T-helper 22 cell (primary cell): ENCODE data around the gene SNRNP40.
A peak's percentile ranks its signal among the peaks of the same experiment; 100 is the strongest.
"Not testable (repeated sequence)": the region's sequence is repeated elsewhere in the genome, so short reads cannot be mapped to it uniquely, and the experiment has no call there.

Source experiments
- DNase-seq: peaks from one replicate; pipeline ENCODE4 v3.0.0-alpha.2; 2020; ENCODE audit warnings: low read depth

The SNRNP40 gene

DNA sequence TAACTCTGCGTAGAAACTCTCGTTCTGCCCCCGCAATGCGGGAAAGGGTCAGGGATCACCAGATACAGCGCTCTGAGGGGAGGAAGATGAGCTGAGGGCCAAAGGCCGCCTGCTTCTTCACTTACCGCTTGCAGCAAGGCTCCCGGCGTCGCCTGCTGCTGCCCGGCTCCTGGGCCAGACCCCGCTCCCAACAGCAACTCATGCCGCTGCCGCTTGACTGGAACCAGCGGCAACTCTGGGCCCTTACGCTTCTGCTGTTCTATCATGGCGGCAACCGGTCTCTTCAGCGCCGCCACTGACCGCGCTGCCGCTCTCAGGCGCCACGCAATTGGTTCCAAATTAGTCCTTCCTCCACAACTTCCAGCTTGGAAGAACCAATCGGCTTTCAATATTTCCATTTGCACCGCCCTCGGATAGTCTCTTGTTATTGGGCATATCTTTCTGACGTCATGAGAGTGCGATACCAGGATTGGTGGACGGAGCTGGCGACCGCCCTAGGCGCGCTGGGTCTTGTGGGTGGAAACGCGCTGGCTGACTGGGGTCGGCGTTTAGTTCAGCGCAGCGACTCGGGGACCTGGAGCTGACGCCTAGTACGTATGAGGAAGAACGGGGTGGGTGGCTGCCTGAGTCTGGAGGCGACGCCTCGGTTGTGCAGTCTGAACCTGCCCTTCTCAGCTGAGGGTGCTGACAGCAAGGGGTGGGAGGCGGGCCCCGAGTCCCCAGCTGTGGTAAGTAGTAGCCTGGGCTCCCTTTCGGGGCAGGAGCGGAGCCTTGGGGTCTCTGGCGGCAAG is at the start of gene SNRNP40, which contains the start of gene ZCCHC17:
Gene SNRNP40 (minus strand): TSS at position 303 of the 791 bp plus-strand sequence. CDS start 37 bp downstream, at position 266.
Gene ZCCHC17 (plus strand): TSS at position 547 of the 791 bp plus-strand sequence. CDS start 13,067 bp downstream, outside the sequence.
- peak; percentile 94 for DNase-seq

DNA sequence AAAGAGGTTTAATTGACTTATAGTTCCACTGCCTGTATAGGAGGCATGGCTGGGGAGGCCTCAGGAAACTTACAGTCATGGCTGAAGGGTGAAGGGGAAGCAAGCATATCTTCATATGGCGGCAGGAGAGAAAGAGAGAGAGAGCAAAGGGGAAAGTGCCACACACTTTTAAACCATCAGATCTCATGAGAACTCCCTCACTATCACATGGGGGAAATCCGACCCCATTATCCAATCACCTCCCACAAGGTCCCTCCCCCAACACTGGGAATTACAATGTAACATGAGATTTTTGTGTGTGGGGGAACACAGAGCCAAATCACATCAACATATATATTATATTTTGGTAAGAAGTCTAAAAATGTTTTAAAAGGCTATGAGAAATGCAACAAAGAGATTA is 49.0 kb upstream of the SNRNP40 start:
- no peak for DNase-seq

DNA sequence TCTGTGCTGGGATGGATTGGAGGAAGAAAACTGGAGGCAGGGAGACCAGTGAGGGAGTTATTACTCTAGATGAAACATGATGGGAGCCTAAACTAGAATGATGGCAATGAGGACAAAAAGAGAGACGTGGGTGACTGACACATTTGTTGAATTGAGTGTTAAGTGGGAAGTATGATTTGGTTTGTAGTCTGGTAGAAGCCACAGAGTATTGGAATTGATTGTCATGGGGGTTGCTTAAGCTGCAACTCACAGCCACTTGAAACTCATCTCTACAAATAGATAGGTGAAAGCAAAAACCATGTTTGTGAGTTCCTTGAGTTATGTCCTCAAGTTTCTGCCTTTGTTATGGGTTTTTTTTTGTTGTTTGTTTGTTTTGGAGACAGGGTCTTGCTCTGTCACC is 47.9 kb upstream of the SNRNP40 start:
- no peak for DNase-seq

DNA sequence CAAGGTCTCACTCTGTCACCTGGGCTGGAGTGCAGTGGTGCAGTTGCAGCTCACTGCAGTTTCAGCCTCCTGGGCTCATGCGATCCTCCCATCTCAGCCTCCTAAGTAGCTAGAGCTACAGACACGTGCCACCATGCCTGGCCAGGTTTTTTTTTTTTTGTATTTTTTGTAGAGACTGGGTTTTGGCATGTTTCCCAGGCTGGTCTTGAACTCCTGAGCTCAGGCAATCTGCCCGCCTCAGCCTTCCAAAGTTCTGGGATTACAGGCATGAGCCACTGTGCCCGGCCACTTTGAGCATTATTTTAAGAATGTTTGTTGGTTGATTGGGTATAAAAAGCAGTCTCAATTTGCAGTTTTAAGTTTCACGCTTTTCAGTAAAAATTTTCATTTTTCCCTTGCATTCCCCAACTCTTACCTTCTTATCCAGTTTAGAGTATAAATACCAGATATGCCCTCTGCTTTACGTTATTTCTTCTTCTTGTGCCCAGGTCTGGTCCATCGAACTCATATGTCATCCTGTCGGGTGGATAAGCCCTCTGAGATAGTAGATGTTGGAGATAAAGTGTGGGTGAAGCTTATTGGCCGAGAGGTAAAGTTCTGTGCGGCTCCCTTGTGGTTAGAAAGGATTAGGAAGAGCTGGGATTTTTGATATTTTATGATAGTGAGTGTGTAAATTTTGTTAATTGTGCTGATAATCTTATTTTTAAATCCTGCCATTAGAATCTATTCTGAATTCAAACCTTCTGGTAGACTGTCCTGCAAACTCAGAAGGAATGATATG is 40.3 kb upstream of the SNRNP40 start:
- DNase-seq, result no peak

DNA sequence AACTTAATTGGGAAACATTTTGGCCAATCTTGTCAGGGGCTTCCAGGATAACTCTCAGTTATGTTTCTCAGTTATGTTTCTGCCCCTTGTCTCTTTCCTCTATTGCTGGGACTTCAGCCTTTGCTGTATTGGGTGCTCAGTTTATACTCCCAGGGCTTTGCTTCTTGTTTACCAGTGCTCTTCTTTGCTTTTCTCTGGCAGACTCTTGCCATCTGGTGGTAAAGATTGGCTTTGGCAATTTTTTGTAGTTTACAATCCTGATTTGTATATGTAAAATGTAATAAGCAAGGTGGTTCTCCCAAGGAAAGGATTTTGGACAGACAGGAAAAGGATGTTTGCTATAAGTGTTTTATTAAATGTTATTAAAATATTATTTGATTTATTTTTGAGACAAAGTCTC is 38.4 kb upstream of the SNRNP40 start:
- DNase-seq, result no peak

DNA sequence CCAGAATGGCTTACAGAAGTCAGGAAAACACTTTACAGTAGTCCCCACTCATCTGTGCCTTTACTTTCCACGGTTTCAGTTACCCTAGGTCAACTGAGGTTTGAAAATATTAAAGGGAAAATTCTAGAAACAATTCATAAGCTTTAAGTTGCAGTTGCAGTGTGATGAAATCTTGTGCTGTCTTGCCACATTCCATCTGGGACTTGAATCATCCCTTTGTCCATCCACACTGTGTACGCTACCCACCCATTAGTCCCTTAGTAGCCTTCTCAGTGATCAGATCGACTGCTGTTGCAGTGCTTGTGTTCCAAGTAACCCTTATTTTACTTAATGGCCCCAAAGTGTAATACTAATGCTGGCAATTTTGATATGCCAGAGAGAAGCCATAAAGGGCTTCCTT is 30.8 kb upstream of the SNRNP40 start:
- DNase-seq, result no peak

DNA sequence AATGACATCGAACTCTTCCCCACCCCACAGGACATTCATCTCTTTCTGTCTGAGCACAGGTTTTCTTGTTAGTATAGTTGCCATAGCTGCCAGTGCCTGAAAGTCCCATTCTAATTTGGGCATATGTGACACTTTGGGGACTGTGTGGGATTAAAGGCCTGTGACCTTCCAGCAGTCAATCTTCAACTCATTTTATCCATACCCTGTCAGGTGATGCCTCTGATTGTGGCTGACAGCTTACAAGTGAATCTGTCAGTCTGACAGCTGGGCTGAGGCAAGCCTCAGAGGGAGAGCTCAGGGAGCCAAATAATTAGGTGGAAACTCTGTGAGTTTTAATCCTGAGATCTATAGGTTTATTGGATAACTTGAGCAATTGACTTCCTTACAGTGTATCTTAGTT is 29.9 kb upstream of the SNRNP40 start:
- no peak for DNase-seq

DNA sequence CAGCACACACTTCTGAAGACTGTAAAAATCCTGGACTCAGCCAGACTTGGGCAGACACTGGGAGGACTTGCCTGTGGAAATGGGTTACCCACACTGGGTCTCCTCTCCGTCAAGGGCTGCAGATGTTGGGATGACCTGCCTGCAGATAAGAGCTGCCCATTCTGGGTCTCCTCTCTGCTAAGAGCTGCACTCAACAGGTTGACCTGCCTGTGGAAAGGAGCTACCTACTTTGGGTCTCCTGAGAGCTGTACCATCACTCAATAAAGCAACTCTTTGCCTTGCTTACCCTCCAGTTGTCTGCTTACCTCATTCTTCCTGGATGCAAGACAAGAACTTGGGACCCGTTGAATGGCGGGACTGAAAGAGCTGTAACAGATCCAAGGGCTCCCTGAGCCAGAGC is 28.4 kb upstream of the SNRNP40 start:
- DNase-seq, result no peak

DNA sequence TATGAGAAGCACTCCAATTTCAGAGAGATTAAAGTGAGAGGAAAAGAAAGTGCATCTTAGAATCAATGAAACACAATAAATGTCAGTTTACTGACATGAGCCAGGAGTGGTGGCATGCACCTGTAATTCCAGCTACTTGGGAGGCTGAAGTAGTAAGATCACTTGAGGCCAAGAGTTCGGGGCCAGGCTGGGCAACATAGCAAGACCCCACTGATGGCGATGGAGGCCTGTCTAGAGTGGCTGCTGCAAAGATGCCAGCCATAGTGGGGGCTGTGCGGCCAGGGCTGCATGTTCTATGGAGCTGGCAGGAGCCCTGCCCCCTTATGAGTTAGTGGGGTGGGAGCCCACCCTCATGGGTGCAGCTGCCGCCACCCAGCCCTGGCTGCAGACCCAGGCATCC is 27.5 kb upstream of the SNRNP40 start:
- no peak for DNase-seq

DNA sequence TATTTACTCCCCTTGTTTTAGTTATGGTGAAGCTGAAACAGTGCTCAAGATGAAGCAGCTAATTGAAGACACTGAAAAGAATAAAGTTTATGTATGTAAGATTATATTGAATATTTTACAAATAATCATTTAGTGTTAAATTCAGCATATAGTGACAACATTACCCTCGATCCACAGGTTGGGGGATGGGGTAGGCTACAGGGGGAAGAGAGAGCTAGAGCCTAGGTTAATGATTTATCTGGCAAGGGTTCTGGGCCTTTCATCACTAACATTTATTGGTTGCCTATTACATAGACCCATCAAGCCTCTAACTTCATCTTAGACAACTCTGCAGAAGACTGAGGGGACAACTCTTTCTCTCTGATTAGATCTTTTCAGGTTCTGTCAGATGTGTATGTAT is 21.6 kb upstream of the SNRNP40 start:
- no peak for DNase-seq

DNA sequence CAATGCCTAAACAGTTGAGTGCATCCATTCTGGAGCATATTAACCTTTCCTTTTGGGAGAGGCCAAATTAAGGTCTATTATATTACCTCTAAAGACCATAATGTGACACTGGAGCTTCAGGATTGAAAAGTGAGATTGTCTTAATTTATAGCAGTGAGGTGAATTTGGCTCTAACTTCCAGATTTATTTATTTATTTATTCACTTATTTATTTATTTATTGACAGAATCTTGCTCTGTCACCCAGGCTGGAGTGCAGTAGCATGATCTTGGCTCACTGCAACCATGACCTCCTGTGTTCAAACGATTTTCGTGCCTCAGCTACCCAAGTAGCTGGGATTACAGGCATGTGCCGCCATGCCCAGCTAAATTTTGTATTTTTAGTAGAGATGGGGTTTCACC is 19.3 kb upstream of the SNRNP40 start:
- DNase-seq, result no peak

DNA sequence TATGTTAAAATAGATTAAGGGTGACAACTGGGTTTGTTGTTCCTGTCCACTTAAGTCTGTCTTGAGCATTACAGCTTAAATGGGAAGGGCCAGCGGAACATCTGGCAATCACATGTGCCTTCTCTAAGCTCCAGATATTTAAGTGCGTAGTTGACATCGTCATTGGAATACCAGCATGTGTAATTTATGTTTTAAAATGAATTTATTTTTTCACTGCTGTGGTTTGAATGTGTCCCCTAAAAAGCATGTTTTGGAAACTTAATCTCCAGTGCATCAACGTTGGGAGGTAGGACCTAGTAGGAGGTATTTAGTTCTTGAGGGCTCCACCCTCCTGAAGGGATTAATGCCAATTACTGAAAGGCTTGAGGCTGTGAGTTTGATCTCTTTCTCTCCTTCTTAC is 13.6 kb upstream of the SNRNP40 start:
- no peak for DNase-seq

DNA sequence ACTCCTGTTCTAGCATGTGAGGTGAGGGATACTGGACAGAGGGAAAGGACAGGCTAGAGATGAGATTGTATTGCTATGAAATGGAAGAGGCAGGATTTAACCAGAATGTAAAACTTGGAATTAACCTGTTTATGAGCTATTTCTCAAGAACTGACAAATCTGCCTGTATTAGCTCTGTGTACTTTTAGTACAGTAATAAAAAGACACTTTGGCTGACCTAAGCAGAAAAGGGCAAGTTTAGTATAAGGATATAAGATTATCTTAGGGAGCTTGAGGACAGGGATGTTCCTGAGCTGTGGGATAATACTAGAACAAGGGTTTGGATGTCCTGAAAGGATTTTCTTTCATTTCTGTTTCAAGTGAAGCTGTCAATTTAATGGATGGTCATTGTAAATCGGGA is 11.4 kb upstream of the SNRNP40 start:
- DNase-seq, result no peak

DNA sequence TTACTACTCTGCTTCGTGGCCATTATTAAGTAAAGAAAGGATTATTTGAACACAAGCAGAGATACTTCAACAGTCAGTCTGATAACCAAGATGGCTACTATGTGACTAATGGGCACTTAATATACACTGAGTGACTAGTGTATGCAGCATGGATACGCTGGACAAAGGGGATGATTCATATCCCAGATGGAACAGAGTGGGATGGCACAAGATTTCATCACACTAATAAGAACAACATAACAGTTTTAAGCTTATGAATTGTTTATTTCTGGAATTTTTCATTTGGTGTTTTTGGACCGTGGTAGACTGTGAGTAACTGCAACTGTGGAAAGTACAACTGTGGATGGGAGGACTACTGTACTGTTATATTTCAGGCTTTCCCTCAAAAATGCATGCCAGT is 9.7 kb upstream of the SNRNP40 start:
- DNase-seq, result no peak

DNA sequence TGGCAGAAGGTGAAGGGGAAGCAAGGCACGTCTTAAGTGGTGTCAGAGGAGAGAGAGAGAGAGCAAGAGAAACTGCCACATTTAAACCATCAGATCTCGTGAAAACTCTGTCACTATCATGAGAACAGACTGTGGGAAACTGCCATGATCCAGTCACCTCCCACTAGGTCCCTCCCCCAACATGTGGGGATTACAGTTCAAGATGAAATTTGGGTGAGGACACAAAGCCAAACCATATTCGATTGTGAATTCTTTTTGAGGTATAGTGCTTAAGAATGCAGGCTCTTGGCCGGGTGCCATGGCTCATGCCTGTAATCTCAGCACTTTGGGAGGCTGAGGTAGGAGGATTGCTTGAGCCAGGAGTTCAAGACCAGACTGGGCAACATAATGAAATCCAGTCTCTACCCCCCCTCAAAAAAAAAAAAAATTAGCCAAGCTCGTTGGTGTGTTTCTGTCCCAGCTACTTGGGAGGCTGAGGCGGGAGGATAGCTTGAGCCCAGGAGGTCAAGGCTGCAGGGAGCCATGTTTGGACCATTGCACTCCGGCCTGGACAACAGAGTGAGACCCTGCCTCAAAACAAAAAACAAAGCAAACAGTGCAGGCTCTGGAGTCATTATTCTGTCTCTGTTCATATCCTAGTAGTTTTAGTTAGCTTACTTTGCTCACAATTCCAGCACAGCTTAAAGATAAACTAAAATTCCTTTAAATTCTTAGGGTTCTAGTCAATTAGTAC is 6.3 kb upstream of the SNRNP40 start:
- DNase-seq, result no peak

DNA sequence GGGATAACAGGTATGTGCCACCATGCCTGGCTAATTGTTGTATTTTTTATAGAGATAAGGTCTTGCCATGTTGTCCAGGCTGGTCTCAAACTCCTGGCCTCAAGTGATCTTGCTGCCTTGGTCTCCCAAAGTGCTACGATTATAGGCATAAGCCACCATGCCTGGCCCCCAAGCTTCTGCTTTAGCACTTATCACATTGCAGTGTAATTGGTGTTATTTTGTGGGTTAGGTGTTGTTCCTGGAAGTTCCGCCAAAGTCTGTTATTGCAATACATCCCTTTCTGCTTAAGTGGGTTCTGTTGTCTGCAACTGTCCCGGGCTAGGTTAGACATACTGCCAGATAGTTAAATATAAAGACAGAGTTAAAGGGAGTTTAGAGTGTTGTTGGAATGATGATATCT is 3.6 kb upstream of the SNRNP40 start:
- DNase-seq, result no peak

DNA sequence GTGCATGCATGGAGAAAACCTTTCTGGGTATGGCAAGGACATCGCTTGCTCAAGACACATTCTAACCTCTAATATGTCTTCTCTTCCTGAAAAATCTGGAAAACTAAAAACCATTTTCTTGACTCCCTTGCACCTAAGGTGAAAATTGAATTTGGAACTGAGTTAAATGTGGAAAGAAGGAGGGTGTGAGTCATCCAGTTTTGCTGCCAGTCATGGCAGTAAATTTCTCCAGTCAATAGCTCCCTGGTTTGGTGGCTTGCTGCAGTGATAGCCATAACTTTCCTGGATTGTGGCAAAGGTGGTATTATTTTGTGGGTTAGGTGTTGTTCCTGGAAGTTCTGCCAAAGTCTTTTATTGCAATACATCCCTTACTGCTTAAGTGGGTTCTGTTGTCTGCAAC is 2.8 kb upstream of the SNRNP40 start:
- DNase-seq, result no peak

DNA sequence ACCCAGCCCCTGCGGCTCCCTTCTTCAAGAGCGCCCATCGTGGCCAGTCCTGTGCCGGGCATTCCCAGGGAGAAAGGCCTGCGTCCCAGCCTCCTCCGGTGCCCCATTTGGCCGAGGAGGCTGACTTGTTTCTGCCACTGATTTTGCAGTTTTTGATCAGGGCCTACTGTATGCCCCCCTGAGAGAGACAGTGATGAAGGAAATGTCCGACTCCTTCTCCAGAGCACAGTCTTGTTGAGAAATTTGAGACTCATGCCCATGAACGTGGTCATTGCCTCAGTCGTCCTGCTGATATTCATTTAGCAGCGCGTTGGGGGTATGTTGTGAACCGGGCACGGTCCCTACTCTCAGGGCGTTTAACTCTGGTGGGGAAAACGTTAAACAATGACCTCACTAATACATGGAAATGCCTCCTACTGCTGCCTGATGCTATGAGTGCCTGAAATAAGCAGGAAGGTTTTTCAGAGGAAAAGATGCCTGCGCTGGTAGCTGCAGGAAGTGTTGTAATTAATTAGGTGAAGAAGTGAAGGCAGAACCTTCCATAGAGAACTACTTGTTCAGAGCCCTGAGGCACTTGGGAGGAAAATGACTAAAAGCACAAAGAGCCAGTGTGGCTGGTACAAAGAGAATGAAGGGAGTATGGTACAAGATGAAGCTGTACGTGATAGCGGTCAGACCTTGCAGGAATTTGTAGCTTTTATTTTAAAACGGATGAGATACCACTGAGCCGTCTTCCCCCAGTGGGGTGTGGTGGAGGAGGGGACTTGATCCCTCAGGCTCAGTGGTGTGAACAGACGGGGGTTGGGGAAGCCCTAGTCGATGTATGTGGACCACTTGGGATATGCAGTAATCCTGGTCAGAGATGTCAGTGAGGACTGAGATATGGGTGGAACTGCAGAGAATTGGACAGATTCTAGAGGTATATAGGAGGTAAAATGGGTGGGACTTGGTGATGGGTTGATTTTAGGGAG is 974 bp upstream of the SNRNP40 start:
- no peak for DNase-seq

DNA sequence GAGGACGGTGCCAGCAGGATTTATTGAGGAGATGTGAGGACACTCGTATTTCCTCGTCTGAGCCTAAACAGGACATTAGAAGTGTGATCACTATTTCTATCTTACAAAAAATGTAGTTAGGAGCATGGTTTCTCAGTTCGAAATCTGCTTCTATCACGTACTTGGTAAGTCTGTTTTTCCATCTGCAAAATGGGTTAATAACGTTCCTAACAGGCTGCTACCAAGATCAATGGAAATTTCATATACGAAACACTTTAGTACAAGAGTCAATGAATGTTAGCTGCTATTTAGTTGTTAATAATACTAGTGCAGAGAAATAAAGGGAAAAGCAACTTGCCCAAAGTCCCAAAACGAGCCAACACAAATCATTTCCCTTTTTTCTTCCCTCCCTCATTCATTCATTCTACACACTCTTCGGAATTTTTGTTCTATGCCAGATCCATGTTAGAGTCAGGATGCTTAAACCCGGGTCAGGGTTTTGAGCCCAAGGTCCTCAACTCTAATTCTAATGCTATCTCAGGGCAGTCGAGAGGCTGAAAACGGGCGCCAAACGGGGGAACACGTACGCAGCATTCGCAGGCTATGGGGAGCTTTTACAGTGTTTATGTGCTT is 608 bp downstream of the SNRNP40 start:
- no peak for DNase-seq

DNA sequence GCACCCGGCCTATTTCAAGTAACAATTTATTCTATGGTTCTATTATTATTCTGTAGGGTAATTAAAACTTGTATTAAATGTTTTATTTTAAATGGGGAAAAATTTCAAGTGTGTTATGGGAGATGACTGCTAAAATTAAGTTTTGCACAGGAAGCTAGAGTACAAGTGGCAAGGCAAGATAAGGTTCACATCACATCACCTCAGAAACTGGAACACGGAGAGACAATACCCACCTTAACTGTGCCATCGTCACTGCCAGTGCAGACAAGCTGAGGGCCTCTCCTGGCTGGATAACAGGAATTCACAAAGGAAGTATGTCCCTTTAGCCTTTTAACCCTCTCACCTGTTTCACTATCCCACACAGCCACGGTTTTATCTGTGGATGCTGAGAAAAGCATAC is 7.6 kb downstream of the SNRNP40 start:
- DNase-seq, result no peak

DNA sequence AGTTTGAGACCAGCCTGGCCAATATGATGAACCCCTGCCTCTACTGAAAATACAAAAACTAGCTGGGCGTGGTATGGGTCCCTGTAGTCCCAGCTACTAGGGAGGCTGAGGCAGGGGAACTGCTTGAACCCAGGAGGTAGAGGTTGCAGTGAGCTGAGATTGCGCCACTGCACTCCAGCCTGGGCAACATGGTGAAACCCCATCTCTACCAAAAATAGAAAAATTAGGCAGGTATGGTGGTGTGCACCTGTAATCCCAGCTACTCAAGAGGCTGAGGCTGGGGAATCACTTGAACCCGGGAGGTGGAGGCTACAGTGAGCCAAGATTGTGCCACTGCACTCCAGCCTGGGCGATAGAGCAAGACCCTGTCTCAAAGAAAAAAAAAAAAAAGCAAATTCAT is 8.8 kb downstream of the SNRNP40 start:
- not testable (repeated sequence) for DNase-seq
